Prostate gland (tissue), 2 donors: ENCODE measurements around the gene RAB3C.

Experiments
- CTCF ChIP-seq, 4 experiments: fragments of 200-600 bp in 2 of 4; fragments of 450-650 bp in 2 of 4; sonication (generic) in 2 of 4; IDR thresholded peaks; 1 replicate in 3 of 4; 2 replicates in 1 of 4; pipeline ENCODE4 v1.5.1; 2016 to 2019; ENCODE audit warnings: antibody characterized with exemption in 4 of 4, mild to moderate bottlenecking in 2 of 4, moderate library complexity in 2 of 4
- POLR2A ChIP-seq: fragments of 450-650 bp; IDR thresholded peaks from one replicate; pipeline ENCODE4 v1.6.1; 2016; ENCODE audit warnings: antibody characterized with exemption, mild to moderate bottlenecking

- TF ChIP-seq POLR2A (no peak), CTCF (IDR thresholded peaks at IDR 0.05) (no peak)
Measured at GRCh38 chr5:58680503-58680902, 97.6 kb downstream of the RAB3C start.
